HFF-Myc (cell line): ENCODE results near the gene SMOC1.

Experiments
- DNase-seq: peaks from one replicate; pipeline ENCODE4 v3.0.0-alpha.2; 2011; ENCODE audit warnings: low read depth; ENCODE audit errors: extremely low read depth
- H3K4me3 ChIP-seq: replicated peaks from 2 replicates; pipeline ENCODE4 v1.5.1; 2011; ENCODE audit warnings: low read depth, mild to moderate bottlenecking, control low read depth, low read length
- TF ChIP-seq, protein P1 (sequence below): IDR thresholded peaks from 2 replicates; pipeline ENCODE4 v1.5.1; 2012; ENCODE audit warnings: mild to moderate bottlenecking, low read depth, low read length, control low read depth; ENCODE audit errors: missing control alignments

SMOC1 gene

DNA sequence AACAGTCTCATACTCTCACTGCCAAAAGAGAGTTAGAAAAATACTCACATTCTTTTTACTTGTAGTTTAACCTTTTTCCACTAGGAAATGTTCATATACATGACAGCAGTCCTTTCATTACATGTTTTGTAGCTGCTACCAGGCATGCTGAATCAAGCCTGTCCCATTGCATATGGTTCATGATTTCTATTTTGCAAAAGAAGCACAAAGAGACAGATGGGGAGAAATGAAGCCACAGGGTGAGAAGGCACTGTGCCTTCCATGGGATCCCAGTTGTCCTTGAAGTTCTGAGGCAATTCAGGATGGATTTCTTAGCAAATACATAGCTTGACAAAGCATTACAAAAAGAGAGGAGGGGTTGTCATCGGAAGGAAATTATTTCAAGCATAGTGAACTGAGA is 89.5 kb downstream of the SMOC1 start:
- no peak for DNase-seq
- TF ChIP-seq, protein P1, sequence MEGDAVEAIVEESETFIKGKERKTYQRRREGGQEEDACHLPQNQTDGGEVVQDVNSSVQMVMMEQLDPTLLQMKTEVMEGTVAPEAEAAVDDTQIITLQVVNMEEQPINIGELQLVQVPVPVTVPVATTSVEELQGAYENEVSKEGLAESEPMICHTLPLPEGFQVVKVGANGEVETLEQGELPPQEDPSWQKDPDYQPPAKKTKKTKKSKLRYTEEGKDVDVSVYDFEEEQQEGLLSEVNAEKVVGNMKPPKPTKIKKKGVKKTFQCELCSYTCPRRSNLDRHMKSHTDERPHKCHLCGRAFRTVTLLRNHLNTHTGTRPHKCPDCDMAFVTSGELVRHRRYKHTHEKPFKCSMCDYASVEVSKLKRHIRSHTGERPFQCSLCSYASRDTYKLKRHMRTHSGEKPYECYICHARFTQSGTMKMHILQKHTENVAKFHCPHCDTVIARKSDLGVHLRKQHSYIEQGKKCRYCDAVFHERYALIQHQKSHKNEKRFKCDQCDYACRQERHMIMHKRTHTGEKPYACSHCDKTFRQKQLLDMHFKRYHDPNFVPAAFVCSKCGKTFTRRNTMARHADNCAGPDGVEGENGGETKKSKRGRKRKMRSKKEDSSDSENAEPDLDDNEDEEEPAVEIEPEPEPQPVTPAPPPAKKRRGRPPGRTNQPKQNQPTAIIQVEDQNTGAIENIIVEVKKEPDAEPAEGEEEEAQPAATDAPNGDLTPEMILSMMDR = no peak
- no peak overlapping the region for H3K4me3 ChIP-seq

DNA sequence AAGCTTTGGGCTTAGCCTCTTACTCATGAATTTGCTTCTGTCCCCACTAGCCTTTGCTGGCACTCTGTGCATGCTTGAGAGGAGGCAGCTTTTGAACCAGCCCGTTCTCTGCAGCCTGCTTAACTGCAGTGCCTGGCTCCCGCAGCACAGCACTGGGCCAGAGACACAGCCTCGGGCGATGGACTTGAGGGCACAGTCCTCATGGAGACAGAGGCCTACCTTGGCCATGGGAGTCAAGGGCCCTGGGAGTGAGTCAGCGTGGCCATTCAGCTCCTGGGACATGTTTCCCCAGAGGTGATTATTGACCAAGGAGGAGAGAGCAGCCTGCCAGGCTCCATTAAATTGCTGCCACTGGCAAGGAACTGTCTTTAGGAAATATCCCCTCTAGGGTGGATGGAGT is 93.5 kb downstream of the SMOC1 start:
- no peak overlapping the region for H3K4me3 ChIP-seq
- DNase-seq = no peak

DNA sequence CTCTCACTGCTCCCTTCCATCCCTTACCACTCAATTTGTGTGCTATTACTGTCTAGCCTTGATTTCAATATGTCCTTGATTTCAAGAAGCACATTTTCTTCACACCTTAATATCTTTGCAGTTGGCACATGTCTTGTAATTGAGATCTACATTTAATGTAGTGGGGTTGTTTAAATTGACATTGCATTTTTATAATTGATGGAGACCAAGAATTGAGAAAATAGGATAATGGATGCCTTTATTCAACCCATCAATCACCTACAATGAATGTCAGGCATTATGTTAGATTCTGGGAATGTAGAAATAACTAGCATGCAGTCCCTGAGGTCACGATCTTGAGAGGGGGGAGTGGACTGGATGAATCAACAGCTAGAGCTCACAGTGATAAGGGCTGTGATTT is 94.6 kb downstream of the SMOC1 start:
- TF ChIP-seq, protein P1 = no peak
- no peak for DNase-seq
- H3K4me3 ChIP-seq = no peak overlapping the region

More for the DNA sequence above, 93.5 kb downstream of the SMOC1 start:
- TF ChIP-seq, protein P1 = no peak

DNA sequence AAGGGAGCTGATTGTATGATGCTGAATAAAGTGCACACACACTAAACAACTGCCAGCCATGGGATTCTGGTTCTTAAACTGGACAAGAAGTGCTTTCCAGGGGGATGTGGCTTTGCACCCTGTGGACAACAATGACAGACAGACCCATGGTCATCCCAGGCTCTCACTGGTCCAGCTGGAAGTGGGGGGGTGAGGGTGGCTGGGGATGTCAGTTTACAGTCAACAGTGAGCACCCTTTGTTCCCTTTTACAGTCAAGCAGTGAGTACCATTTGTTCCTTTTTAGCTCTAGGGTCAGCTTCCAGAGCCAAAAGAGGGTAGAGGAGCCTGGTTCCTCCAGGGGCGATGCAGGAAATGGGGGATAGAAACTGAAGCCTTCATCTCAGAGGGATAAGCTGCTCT is 100.7 kb downstream of the SMOC1 start:
- TF ChIP-seq, protein P1 = no peak
- DNase-seq = no peak

DNA sequence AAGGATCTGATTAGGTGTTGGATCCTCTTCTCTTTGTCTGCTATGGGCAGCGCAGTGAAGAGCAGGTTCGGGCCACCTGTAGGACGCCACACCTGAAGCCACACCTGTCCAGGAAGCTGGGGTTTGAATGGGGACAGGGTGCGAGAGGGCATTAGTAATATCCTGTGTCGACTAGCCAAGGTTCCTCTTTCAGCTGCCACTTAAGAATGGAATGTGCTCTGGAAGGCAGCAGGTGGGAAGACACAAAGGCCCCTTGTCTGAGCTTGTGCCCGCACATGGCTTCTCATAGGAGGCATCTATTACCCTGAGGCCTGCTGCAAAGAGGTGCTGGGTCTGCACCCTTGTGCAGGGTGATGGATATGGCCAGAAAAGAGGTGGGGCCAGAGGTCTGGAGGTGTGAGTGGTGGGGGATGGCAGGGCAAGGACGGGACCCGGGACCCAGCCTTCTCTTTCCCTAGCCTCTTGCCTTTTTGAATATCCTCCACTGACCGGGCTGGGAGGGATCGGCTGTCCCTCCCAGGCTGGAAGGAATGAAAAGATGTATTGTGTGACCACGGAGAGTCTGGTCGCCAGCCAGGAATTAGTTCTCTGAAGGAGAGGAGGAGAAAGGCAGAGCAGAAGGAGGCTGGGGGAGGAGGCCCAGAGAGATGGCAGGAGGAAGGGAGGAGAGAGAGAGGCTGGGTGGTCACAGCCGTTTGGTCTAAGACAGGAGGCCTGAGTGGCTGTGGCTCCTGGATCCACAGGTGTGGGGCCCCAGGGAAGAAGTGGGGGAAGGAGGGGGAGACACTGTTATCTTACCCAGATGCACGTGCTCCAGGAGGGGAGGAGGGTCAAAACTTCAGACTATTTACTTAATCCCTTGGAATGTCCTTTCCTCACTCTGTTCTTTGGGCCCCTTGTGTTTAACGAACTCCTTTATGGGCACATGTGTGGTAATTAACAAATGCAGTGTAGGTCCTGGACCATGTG is 101.5 kb downstream of the SMOC1 start:
- no peak overlapping the region for H3K4me3 ChIP-seq
- TF ChIP-seq, protein P1 = no peak
- DNase-seq = no peak

More for the DNA sequence above, 100.7 kb downstream of the SMOC1 start:
- no peak overlapping the region for H3K4me3 ChIP-seq

DNA sequence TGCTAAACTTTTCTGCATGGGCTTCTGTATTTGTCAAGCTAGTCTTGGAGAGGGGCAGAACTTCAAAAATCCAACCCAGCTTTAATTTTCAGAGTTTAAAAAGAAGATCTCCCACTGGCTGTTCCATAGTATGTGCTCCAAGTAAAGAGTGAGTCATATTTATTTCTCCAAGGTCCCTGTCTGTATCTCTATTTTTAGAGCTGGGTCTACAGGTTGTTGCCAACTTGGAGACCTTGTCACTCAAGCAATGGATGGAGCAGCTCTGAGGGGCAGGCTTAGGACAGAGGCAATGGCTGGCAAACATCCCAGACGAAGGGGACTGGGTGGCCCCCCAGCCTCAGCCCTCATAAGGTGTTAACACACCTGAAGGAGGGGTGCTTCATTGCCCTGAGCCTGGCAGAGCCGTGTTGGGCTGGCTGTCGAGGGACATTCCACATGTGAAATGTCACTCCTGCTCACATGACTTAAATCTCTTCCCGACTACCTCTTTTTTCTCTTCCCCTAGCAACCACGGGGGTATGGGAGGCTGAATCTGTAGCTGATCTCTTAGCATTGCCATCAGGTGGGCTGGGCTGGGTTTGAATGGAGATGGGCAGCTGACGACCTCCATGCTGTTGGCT is 103.1 kb downstream of the SMOC1 start:
- no peak overlapping the region for H3K4me3 ChIP-seq
- no peak for DNase-seq

More for the DNA sequence above, 103.1 kb downstream of the SMOC1 start:
- TF ChIP-seq, protein P1 = no peak
